Erythroblast (primary cell): ENCODE measurements around the gene TRDMT1.

Experiments used
- DNase-seq, 2 experiments: peaks; one replicate each; lab custom pipeline; 2025; lab: John Stamatoyannopoulos, UW
- GATA1 ChIP-seq: IDR thresholded peaks from 2 replicates; pipeline ENCODE4 v1.6.1; 2011; ENCODE audit warnings: low read depth, mild to moderate bottlenecking, control low read depth, low read length, moderate library complexity
- POLR2A ChIP-seq: IDR thresholded peaks from 2 replicates; pipeline ENCODE4 v1.6.1; 2011; ENCODE audit warnings: mild to moderate bottlenecking, low read length

The TRDMT1 gene

GRCh38 chr10:17190602-17191001 lies 10.9 kb downstream of the TRDMT1 start:
- TF ChIP-seq POLR2A: no peak
- no peak for TF ChIP-seq GATA1
- DNase-seq: no peak

DNA sequence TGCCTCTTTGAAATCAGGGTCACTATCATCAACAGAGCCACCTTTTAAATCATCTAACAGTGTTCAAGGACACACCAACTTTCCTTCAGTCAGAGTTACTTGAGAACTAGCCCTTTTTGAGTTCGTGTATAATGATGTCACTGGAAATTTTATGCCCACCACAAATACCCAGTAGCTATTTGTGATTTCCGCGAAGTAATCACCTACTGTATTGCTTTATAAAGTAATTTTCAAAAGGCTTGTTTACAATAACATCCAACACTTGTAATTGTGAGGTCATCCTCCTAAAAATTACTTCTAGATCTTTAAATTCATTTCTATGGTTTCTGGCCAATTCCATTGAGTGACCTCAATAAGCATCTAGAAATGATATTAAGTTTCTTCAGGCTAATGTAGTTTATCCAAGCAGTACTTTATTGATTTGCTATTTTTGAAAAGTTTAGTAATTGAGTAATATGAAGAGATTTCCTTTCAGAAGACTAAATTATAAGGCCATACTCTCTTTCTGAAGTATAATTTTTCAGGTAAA lies 12.8 kb downstream of the TRDMT1 start:
- TF ChIP-seq POLR2A (no peak), GATA1 (no peak)
- DNase-seq: no peak

GRCh38 chr10:17185873-17186272 lies 15.6 kb downstream of the TRDMT1 start:
- TF ChIP-seq GATA1 (no peak), POLR2A (no peak)
- no peak for DNase-seq

- no peak for TF ChIP-seq GATA1
- TF ChIP-seq POLR2A: no peak
- DNase-seq: no peak
These were observed 18.4 kb downstream of the TRDMT1 start for GRCh38 chr10:17183110-17183509.

- peak; percentile 9 to 25 for DNase-seq
- TF ChIP-seq POLR2A (no peak), GATA1 (no peak)
These were observed 19.7 kb downstream of the TRDMT1 start for GRCh38 chr10:17181751-17182150.

GRCh38 chr10:17181110-17181509 lies 20.4 kb downstream of the TRDMT1 start:
- TF ChIP-seq GATA1 (no peak), POLR2A (no peak)
- no peak for DNase-seq

DNA sequence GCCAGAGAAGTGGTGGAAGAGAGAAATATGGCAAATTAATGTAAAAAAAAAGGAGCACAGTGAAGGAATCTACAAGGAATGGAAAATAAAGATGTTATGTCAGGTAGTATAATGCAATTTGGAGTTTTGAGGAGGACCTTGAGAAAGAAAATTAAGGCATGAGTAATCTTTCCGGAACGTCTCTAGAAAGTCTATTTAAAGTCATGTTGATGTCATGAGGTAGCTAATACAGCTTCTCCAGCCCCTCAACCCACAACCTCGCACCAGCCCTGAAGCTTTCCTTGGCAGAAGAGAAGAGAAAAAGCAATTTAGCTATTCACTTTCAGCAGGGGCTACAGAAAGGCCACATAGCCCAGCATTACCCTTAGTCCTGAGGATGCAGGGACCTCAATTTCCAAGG lies 22.5 kb downstream of the TRDMT1 start:
- no peak for TF ChIP-seq GATA1
- TF ChIP-seq POLR2A: no peak
- DNase-seq: no peak

GRCh38 chr10:17178006-17178405 lies 23.5 kb downstream of the TRDMT1 start:
- DNase-seq: no peak
- no peak for TF ChIP-seq GATA1
- no peak for TF ChIP-seq POLR2A

DNA sequence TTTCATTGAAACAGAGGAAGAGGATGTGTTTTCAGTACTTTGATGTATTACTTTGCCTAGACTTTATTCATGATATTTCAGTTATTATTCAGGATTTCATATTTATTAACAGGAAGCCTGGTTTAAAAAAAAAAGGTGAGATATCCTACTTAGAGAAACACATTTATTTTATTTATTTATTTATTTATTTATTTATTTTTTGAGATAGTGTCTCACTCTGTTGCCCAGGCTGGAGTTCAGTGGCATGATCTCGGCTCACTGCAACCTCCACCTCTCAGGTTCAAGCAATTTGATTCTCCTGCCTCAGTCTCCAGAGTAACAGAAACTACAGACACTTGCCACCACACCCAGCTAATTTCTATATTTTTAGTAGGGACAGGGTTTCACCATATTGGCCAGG lies 24.5 kb downstream of the TRDMT1 start:
- TF ChIP-seq GATA1 (no peak), POLR2A (no peak)
- no peak for DNase-seq

DNA sequence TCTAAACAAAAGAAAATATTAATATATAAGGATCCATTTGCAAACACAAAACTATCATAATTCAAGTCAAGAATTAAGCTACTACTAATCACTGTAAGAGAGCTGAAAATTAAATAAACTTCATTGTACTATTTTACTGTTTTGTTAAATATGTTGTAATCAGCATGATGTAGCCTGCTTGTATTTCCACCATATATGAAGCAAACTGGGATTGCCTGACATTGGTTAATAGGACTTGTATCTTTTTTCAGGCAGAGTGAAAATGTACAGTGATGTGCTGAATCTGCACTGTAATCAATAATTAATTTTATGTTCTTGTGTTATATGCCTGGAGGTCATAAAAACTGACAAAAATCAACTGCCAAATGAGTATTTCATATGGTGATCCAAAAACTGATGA lies 25.4 kb downstream of the TRDMT1 start:
- no peak for TF ChIP-seq GATA1
- no peak for TF ChIP-seq POLR2A
- DNase-seq: no peak

- no peak for DNase-seq
- TF ChIP-seq POLR2A: no peak
- TF ChIP-seq GATA1: no peak
These were observed 25.9 kb downstream of the TRDMT1 start for GRCh38 chr10:17175551-17175950.

DNA sequence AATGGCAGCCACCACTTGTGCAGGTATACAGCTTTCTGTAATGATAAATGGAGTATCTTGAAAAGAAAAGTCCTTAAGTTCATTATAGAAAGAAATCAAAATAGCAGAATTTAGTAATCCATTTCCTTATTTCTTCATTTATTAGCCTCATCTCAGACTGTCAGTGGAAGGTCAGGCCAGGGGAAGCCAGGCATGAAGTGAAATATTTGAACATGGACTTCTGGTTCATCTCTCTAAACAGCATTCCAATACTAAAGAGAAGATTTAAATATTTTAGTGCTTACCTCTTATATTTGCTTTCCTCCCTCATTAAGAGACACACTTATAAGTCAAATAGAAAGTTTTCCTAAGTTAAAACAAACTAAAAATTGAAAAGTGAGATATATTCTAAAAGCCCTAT lies 26.8 kb downstream of the TRDMT1 start:
- no peak for DNase-seq
- TF ChIP-seq GATA1 (no peak), POLR2A (no peak)

DNA sequence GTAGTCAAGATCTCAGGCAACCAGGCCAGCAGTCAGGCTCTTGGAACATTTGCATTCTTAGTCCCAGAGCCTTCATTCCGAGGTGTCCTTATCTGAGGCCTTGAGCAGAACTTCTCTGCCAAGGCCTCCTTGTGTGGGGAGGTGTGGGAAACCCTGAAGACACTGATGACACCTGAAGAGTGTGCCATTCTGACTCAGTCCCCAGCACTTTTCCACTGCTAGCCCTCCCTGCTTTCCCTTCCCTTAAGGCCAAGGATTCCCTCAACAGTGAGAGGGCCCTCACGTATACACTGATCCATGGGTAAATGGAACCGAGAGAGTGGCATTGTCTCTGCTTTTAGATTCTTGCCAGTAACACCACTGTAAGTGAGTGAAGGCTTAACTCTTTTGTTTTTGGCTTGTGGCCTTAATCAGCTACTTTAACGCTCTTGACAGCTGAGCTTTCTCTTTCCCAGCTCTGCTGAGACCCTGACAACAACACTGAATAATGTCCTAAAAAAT lies 30.3 kb downstream of the TRDMT1 start:
- no peak for TF ChIP-seq POLR2A
- no peak for TF ChIP-seq GATA1
- no peak for DNase-seq

GRCh38 chr10:17169803-17170202 lies 31.7 kb downstream of the TRDMT1 start:
- no peak for TF ChIP-seq POLR2A
- TF ChIP-seq GATA1: no peak
- peak; percentile 49 to 76 for DNase-seq

GRCh38 chr10:17166699-17167098 lies 34.8 kb downstream of the TRDMT1 start:
- no peak for DNase-seq
- TF ChIP-seq POLR2A: no peak
- no peak for TF ChIP-seq GATA1

GRCh38 chr10:17162828-17163227 lies 38.6 kb downstream of the TRDMT1 start:
- DNase-seq: no peak
- TF ChIP-seq POLR2A: no peak
- no peak for TF ChIP-seq GATA1
